ENCODE data around the gene DTNB.
"Not testable (repeated sequence)": the region's sequence is repeated elsewhere in the genome, so short reads cannot be mapped to it uniquely, and the experiment has no call there.

Gene DTNB

GRCh38 chr2:25421289-25421688 lies 252.1 kb downstream of the DTNB start:
- H4K20me1 ChIP-seq, result no peaks in the 10 kb centered on the region
- no peak overlapping the region for H3K9ac ChIP-seq
- peaks cover 28% of the 10 kb centered on the region for H3K4me1 ChIP-seq
- H3K4me2 ChIP-seq, result no peak overlapping the region
- TF ChIP-seq Cebpa-rat (IDR thresholded peaks at IDR 0.05), result no peak
- no peaks in the 10 kb centered on the region for H3K27me3 ChIP-seq
- H3K4me3 ChIP-seq, result no peak overlapping the region
- H3K27ac ChIP-seq, result no peak overlapping the region
- peaks cover 16% of the 10 kb centered on the region for H3K9me3 ChIP-seq
- peaks cover 12% of the 10 kb centered on the region for H3K36me3 ChIP-seq

GRCh38 chr2:25420820-25421237 lies 252.5 kb downstream of the DTNB start:
- peaks cover 30% of the 10 kb centered on the region for H3K4me1 ChIP-seq
- TF ChIP-seq Cebpa-rat (IDR thresholded peaks at IDR 0.05), result no peak
- H3K27me3 ChIP-seq, result no peaks in the 10 kb centered on the region
- H3K27ac ChIP-seq, result no peak overlapping the region
- peaks cover 16% of the 10 kb centered on the region for H3K36me3 ChIP-seq
- peaks cover 16% of the 10 kb centered on the region for H3K9me3 ChIP-seq
- no peak overlapping the region for H3K4me3 ChIP-seq
- H3K4me2 ChIP-seq, result no peak overlapping the region
- H3K9ac ChIP-seq, result no peak overlapping the region
- H4K20me1 ChIP-seq, result no peaks in the 10 kb centered on the region

GRCh38 chr2:25419678-25420242 lies 253.6 kb downstream of the DTNB start:
- peaks cover 30% of the 10 kb centered on the region for H3K4me1 ChIP-seq
- H4K20me1 ChIP-seq, result no peaks in the 10 kb centered on the region
- H3K9me3 ChIP-seq, result peaks cover 16% of the 10 kb centered on the region
- no peak overlapping the region for H3K9ac ChIP-seq
- no peak overlapping the region for H3K4me3 ChIP-seq
- no peak overlapping the region for H3K27ac ChIP-seq
- H3K4me2 ChIP-seq, result peak overlapping the region; percentile 18; the same call in 1 of the 2 replicates
- TF ChIP-seq Cebpa-rat (IDR thresholded peaks at IDR 0.05), result no peak
- no peaks in the 10 kb centered on the region for H3K27me3 ChIP-seq
- peaks cover 24% of the 10 kb centered on the region for H3K36me3 ChIP-seq

GRCh38 chr2:25418944-25419677 lies 254.3 kb downstream of the DTNB start:
- peaks cover 24% of the 10 kb centered on the region for H3K36me3 ChIP-seq
- no peak for TF ChIP-seq Cebpa-rat (IDR thresholded peaks at IDR 0.05)
- H3K27ac ChIP-seq, result no peak overlapping the region
- peaks cover 30% of the 10 kb centered on the region for H3K4me1 ChIP-seq
- no peak overlapping the region for H3K9ac ChIP-seq
- peaks cover 20% of the 10 kb centered on the region for H3K9me3 ChIP-seq
- no peak overlapping the region for H3K4me3 ChIP-seq
- no peaks in the 10 kb centered on the region for H4K20me1 ChIP-seq
- H3K27me3 ChIP-seq, result no peaks in the 10 kb centered on the region
- peak overlapping the region; percentile 18; the same call in 1 of the 2 replicates for H3K4me2 ChIP-seq

- Histone ChIP-seq H3K27me3 (no peaks in the 10 kb centered on the region), H3K27ac (no peak overlapping the region), H4K20me1 (no peaks in the 10 kb centered on the region), H3K4me3 (no peak overlapping the region), H3K36me3 (peaks cover 24% of the 10 kb centered on the region), H3K9ac (no peak overlapping the region), H3K4me1 (peaks cover 30% of the 10 kb centered on the region), H3K9me3 (peaks cover 24% of the 10 kb centered on the region), H3K4me2 (0 out of 2 replicates have a peak overlapping the region, but pooled peaks have one; percentile 12)
- no peak for TF ChIP-seq Cebpa-rat (IDR thresholded peaks at IDR 0.05)
These were observed 255.5 kb downstream of the DTNB start for GRCh38 chr2:25417715-25418369.

- Histone ChIP-seq H3K4me1 (peaks cover 38% of the 10 kb centered on the region), H3K4me2 (peak overlapping the region; percentile 20; the same call in 1 of the 2 replicates), H3K27me3 (no peaks in the 10 kb centered on the region), H3K27ac (no peak overlapping the region), H3K9me3 (peaks cover 24% of the 10 kb centered on the region), H3K9ac (no peak overlapping the region), H3K36me3 (peaks cover 24% of the 10 kb centered on the region), H4K20me1 (no peaks in the 10 kb centered on the region), H3K4me3 (no peak overlapping the region)
- no peak for TF ChIP-seq Cebpa-rat (IDR thresholded peaks at IDR 0.05)
These were observed 256.7 kb downstream of the DTNB start for GRCh38 chr2:25416674-25417073.

- peaks cover 24% of the 10 kb centered on the region for H3K9me3 ChIP-seq
- peaks cover 49% of the 10 kb centered on the region for H3K4me1 ChIP-seq
- H3K4me2 ChIP-seq, result no peak overlapping the region
- H3K27me3 ChIP-seq, result no peaks in the 10 kb centered on the region
- H3K4me3 ChIP-seq, result no peak overlapping the region
- H3K27ac ChIP-seq, result no peak overlapping the region
- peaks cover 24% of the 10 kb centered on the region for H3K36me3 ChIP-seq
- no peak overlapping the region for H3K9ac ChIP-seq
- TF ChIP-seq Cebpa-rat (IDR thresholded peaks at IDR 0.05), result no peak
- no peaks in the 10 kb centered on the region for H4K20me1 ChIP-seq
These were observed 258.6 kb downstream of the DTNB start for GRCh38 chr2:25414781-25415180.

GRCh38 chr2:25413409-25413808 lies 260.0 kb downstream of the DTNB start:
- not testable (repeated sequence) for H4K20me1 ChIP-seq, H3K27me3 ChIP-seq, H3K4me3 ChIP-seq, H3K27ac ChIP-seq, H3K4me2 ChIP-seq, H3K9ac ChIP-seq
- peaks cover 24% of the 10 kb centered on the region for H3K36me3 ChIP-seq
- peaks cover 54% of the 10 kb centered on the region for H3K4me1 ChIP-seq
- H3K9me3 ChIP-seq, result peaks cover 24% of the 10 kb centered on the region

- Histone ChIP-seq H3K4me3 (no peak overlapping the region), H3K4me1 (peaks cover 53% of the 10 kb centered on the region), H3K27me3 (no peaks in the 10 kb centered on the region), H4K20me1 (no peaks in the 10 kb centered on the region), H3K9ac (no peak overlapping the region), H3K27ac (0 out of 2 replicates have a peak overlapping the region, but pooled peaks have one; percentile 37), H3K9me3 (peaks cover 9% of the 10 kb centered on the region; the same call in 1 of the 2 replicates), H3K36me3 (peaks cover 11% of the 10 kb centered on the region), H3K4me2 (peak overlapping the region; percentile 80)
- TF ChIP-seq Cebpa-rat (IDR thresholded peaks at IDR 0.05), result no peak
These were observed 261.6 kb downstream of the DTNB start for GRCh38 chr2:25411753-25412152.

GRCh38 chr2:25411281-25411680 lies 262.1 kb downstream of the DTNB start:
- no peak for TF ChIP-seq Cebpa-rat (IDR thresholded peaks at IDR 0.05)
- H3K4me1 ChIP-seq, result peaks cover 48% of the 10 kb centered on the region
- peak overlapping the region; percentile 37 for H3K27ac ChIP-seq
- 0 out of 2 replicates have a peak, but pooled peaks cover 8% of the 10 kb centered on the region for H3K9me3 ChIP-seq
- no peaks in the 10 kb centered on the region for H4K20me1 ChIP-seq
- H3K4me2 ChIP-seq, result peak overlapping the region; percentile 80
- H3K9ac ChIP-seq, result peak overlapping the region; percentile 3; the same call in 1 of the 2 replicates
- no peaks in the 10 kb centered on the region for H3K27me3 ChIP-seq
- H3K36me3 ChIP-seq, result peaks cover 11% of the 10 kb centered on the region
- peak overlapping the region; percentile 19; the same call in 1 of the 2 replicates for H3K4me3 ChIP-seq

All from BLaER1 (cell line).